NCI-H1105 treated with DMSO at 0.1 percent for 48 hours (cell line): ENCODE data around the gene TTR.
A peak's percentile ranks its signal among the peaks of the same experiment; 100 is the strongest.

ENCODE experiments used
- DNase-seq: peaks from one replicate; lab custom pipeline; 2025; lab: John Stamatoyannopoulos, UW

Gene TTR

DNA sequence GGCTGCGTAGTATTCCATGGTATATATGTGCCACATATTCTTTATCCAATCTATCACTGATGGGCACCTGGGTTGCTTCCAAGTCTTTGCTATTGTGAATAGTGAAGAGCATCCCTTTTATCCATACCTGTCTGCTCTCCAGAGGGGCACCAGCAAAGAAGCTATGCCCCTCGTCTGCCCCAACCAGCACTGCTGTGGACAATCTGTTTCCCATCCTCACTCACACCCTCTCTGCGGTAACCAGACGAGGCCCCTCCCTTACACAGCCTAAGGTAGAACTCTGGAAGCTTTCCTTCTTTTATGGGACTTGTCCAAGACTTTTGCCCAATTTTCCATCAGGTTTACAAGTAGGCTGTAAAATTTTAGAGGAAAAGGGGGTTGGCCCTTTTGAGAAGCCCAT lies 24.9 kb downstream of the TTR start:
- DNase-seq, result no peak

- peak; percentile 6 for DNase-seq
Measured at GRCh38 chr18:31617031-31617717, 25.5 kb downstream of the TTR start.

GRCh38 chr18:31618801-31619200 lies 27.1 kb downstream of the TTR start:
- DNase-seq, result no peak

- DNase-seq, result no peak
Measured at GRCh38 chr18:31619291-31619690, 27.6 kb downstream of the TTR start.

- DNase-seq, result no peak
Measured at GRCh38 chr18:31624892-31625640, 33.4 kb downstream of the TTR start.

DNA sequence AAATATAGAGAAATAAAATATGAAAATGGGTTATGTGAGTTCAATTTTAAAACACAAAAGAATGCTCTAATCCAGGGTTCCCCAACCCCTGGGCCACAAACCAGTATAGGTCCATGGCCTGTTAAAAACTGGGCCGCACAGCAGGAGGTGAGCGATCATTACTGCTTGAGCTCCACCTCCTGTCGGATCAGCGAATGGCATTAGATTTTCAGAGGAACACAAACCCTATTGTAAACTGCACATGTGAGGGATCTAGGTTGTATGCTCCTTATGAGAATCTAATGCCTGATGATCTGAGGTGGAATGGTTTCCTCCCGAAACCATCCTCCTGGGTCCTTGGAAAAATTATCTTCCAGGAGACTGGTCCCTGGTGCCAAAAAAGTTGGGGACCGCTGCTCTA lies 34.7 kb downstream of the TTR start:
- DNase-seq, result no peak

DNA sequence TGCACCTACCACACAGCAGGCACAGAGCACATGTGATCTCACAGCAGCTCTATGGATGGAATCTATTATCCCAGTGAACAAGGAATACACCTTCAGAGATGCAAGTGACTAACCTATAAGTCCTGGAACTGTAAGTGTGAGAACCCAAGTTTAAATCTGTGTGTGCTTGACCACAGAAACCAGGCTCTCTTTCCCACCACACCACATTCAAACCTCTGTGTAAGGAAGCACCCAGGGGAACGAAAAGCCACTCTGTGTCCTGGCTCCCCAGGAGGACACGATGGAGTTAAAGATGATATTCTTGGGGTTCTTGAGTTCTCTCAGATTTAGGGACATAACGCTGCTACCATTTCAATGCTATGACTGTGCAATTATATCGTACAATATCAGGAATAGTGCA lies 38.9 kb downstream of the TTR start:
- DNase-seq, result no peak

DNA sequence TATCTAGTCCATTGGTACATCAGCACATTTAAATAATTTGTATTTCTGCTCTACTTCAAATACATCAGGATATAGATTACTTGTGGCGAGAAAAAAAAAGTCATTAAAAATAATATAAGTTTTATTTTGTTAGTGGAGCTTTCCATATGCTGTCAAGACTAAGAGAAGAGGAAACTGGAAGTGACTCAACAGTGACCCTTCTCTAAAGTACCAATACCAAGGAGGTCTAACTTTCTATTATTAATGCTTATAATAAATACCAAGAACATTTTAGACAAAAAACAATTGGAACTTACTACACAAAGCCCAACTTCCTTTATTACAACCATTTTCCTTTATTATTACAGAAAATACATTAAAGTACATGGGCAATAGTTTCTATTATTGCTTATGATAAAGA lies 39.8 kb downstream of the TTR start:
- no peak for DNase-seq

DNA sequence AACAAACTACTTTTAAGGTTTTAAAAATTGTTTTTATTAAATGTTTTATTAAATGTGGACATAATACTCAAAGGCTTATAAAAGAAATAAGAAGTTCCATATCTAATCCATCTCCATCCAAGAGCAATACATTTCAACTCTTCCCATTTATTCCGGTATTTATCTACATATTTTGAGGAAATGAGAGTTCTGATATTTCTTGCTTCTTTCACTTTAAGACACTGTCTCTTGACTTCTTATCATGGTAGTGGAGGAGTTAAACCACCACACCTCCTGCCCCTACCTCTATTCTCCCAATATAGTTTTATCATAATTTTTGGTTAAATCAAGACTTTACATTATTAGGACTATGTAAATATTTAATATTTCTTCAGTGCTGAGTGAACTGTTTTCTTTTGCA lies 40.7 kb downstream of the TTR start:
- DNase-seq, result no peak

GRCh38 chr18:31633392-31634330 lies 42.0 kb downstream of the TTR start:
- no peak for DNase-seq

- no peak for DNase-seq
Measured at GRCh38 chr18:31634331-31634713, 42.6 kb downstream of the TTR start.

- no peak for DNase-seq
Measured at GRCh38 chr18:31636387-31636786, 44.7 kb downstream of the TTR start.

- no peak for DNase-seq
Measured at GRCh38 chr18:31637445-31637844, 45.8 kb downstream of the TTR start.

DNA sequence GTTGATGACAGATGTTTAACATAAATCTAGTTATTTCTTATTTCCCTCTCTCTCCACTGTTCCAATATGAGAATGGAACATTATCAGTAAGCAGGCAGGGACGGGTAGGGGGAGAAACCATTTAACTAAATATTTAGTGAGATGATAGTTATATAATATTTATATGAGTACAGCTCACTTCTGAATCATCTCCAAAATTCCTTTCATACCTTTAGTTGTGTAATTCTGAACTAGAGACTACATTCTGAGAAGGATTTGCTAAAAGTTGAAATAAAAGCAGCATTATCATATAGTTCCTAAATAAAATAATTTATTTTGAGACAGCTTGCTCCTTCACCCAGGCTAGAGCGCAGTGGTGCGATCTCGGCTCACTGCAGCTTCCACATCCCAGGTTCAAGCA lies 51.3 kb downstream of the TTR start:
- no peak for DNase-seq

DNA sequence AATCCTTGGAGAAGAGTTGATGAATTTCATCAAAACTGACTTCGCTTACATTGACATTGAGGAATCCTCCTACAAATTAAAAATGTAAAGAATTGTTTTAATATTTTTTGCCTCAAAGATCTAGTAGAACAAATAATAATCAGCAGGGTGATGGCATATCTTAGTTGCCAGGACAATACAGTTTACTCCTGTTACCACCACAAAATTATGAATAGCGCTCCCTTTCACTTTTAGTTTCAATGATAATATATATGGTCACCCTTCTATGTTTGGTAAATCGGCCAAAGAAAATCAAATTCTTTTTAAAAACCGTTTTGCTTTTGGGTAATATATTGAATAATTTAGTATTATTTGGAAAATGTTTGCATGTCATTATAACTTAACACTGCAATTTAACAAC lies 53.7 kb downstream of the TTR start:
- no peak for DNase-seq

DNA sequence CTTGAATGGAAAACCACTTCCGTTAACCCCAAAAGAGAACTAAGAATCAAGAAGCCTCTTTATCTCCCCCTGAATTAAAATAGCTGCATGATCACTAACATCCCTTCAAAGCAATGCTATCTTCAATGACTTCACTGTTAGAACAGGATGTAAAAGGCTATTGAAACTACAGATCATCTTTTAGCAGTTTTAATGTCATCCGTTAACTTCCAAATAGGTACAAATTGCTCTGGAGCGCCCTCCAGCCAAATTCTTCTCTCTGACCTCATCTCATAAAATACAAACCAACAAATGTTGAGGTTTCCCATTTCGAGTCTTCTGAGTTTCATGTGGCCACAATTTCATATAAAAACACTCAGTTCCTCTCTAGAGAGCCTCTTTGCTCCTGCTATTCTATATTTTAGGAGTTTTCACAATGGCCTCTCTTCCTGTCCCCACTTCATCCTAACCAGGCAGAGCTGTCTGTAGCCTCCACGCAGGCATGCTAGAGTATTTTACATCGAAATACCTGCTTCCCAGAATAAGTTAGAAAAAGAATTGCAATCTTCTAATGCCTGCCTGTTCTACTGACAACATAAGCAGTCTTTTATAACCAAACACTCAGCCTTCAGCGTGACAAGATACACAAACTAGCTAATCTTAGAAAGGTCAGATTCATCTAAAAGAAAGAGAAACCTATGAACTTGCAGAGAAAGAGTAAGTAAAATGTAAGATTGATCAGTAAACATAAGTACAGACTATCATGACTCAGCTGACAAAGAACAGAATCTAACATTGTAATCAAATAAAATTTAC lies 54.9 kb downstream of the TTR start:
- DNase-seq, result no peak

DNA sequence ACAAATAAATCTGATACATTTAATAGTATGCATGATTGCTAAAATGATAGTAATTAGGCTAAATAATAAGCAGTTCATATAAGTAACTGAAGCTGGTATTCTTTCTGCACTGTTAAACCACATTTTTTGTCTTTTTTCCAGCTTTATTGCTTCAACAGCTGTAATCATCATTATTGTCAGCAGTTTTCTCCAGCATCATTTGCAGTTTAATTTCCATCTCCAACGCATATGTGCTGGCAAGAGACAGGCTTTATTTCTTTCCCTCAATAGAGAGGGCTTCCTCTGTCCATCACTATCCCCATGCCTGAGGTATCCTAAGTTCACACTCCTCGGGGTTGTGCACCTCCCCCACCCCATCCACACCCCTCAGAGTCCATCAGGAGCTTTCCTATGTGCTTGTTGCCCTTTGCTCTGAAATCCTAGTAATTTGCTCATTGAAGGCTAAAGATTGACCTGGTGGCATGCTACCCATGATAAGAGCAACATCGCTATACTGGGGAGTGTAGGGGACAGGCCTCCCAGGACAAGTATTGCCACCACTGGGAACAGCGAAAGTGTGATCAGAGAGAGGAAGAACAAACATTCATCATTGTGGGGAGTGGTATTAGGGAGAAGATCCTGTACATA lies 55.6 kb downstream of the TTR start:
- DNase-seq, result no peak
